CD4-positive, alpha-beta T cell (primary cell): Measurements from ENCODE around the gene CCL24. TPM values are rescaled to one million over a fixed set of nuclear protein-coding genes. Genes with fewer than 3 reads are reported as not detected.
A peak's percentile ranks its signal among the peaks of the same experiment; 100 is the strongest.
"Not testable (repeated sequence)": the region's sequence is repeated elsewhere in the genome, so short reads cannot be mapped to it uniquely, and the experiment has no call there.

Experiments
- ATAC-seq: fragments of 200-7000 bp; cut with Tn5 transposase; one replicate; pipeline ENCODE4 v1.10.0; 2022; ENCODE audit warnings: mild to moderate bottlenecking; ENCODE audit not compliant: poor library complexity
- CTCF ChIA-PET: fragments of 350-600 bp; sonication (Branson Sonifier 250); formaldehyde crosslinking; loops from one replicate; lab custom pipeline; 2021; ENCODE audit warnings: antibody characterized with exemption, inconsistent platforms; lab: Charles Lee
- POLR2A ChIA-PET: fragments of 350-600 bp; sonication (Branson Sonifier 250); formaldehyde crosslinking; loops from one replicate; lab custom pipeline; 2021; ENCODE audit warnings: antibody characterized with exemption, inconsistent platforms; lab: Charles Lee
- DNase-seq, 14 experiments: peaks; one replicate each; pipeline ENCODE4 v3.0.0-alpha.2; 2013 to 2020; ENCODE audit warnings: mixed read lengths in 2 of 14
- H3K27ac ChIP-seq, 2 donors: one replicate each; pipeline versions ENCODE4 v1.5.1 to v1.7.0; 2013; ENCODE audit warnings: low read length in 2 of 2, low read depth in 1 of 2, mild to moderate bottlenecking in 1 of 2
- H3K27me3 ChIP-seq, 2 experiments: 1 replicate in 1 of 2; 2 replicates in 1 of 2; pipeline versions ENCODE4 v1.6.1 to v1.7.0; 2013; ENCODE audit warnings: low read length in 2 of 2, control low read depth in 1 of 2, mild to moderate bottlenecking in 1 of 2, moderate library complexity in 1 of 2; ENCODE audit not compliant: insufficient read depth in 2 of 2, control insufficient read depth in 1 of 2
- H3K36me3 ChIP-seq: one replicate; pipeline ENCODE4 v1.6.1; 2013; ENCODE audit warnings: low read length, control low read depth; ENCODE audit not compliant: insufficient read depth
- H3K4me1 ChIP-seq: one replicate; pipeline ENCODE4 v1.6.1; 2013; ENCODE audit warnings: low read length, control low read depth; ENCODE audit not compliant: insufficient read depth
- H3K4me3 ChIP-seq: one replicate; pipeline ENCODE4 v1.5.1; 2013; ENCODE audit warnings: mild to moderate bottlenecking, low read length, moderate library complexity
- H3K9me3 ChIP-seq, 2 experiments: 1 replicate in 1 of 2; 2 replicates in 1 of 2; pipeline versions ENCODE4 v1.6.1 to v1.7.0; 2013; ENCODE audit warnings: low read length in 2 of 2, mild to moderate bottlenecking in 2 of 2, control low read depth in 1 of 2, moderate library complexity in 1 of 2; ENCODE audit not compliant: control insufficient read depth in 1 of 2, insufficient read depth in 1 of 2
- H3K27ac Mint-ChIP-seq: one replicate; pipeline ENCODE4 v1.8.0; 2020; ENCODE audit warnings: mixed read lengths
- H3K27me3 Mint-ChIP-seq: one replicate; pipeline ENCODE4 v1.8.0; 2021; ENCODE audit warnings: mixed read lengths
- H3K36me3 Mint-ChIP-seq: one replicate; pipeline ENCODE4 v1.8.0; 2021; ENCODE audit warnings: low read depth, mixed read lengths
- H3K4me1 Mint-ChIP-seq: one replicate; pipeline ENCODE4 v1.8.0; 2021; ENCODE audit warnings: low read depth, mixed read lengths
- H3K4me3 Mint-ChIP-seq: one replicate; pipeline ENCODE4 v1.8.0; 2020; ENCODE audit warnings: mild to moderate bottlenecking, mixed read lengths
- H3K9me3 Mint-ChIP-seq: one replicate; pipeline ENCODE4 v1.8.0; 2020; ENCODE audit warnings: mixed read lengths
- intact Hi-C, 2 experiments: fragments of 100-400 bp; cut with DNase I in 1 of 2; cut with micrococcal nuclease in 1 of 2; formaldehyde crosslinking; loops; one replicate each; pipeline versions ENCODE4 v1.15.1 to v1.9.0; 2023 to 2025; cut with DNase I, micrococcal nuclease
- total RNA-seq, 174 experiments: library from RNA in 2 of 174; stranded (reverse) in 2 of 174; gene quantifications; one replicate each; pipeline ENCODE4 v1.2.3 and lab custom pipeline; 2021 to 2026
- TF ChIP-seq, protein P1 (sequence below): fragments of 200-600 bp; IDR thresholded peaks from one replicate; pipeline ENCODE4 v1.8.0; 2022; ENCODE audit warnings: antibody characterized with exemption, mild to moderate bottlenecking

The CCL24 gene
- total RNA-seq, 2 experiments from 2014 or later, result not detected

DNA sequence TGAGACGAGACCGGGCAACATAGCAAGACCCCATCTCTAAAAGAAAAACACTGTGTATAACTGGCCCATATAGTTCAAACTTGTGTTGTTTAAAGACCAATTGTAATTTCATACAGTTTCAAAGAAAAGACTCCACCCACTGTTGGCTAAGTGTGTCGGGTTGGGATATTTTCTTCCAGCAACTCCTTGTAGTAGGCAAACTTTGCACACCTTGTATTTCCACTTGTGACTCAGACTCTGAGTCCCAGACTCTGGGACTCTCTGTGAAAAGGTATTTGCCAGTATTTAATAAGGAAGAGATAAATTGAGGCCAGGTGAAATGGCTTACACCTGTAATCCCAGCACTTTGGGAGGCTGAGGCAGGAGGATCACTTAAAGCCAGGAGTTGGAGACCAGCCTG lies 36.0 kb upstream of the CCL24 start:
- Mint-ChIP-seq H3K27me3 (no peaks in the 10 kb centered on the region), H3K4me1 (no peaks in the 10 kb centered on the region), H3K4me3 (no peak overlapping the region), H3K36me3 (no peaks in the 10 kb centered on the region), H3K9me3 (no peaks in the 10 kb centered on the region), H3K27ac (no peak overlapping the region)
- ATAC-seq (no peak), DNase-seq (no peak)
- TF ChIP-seq, protein P1, sequence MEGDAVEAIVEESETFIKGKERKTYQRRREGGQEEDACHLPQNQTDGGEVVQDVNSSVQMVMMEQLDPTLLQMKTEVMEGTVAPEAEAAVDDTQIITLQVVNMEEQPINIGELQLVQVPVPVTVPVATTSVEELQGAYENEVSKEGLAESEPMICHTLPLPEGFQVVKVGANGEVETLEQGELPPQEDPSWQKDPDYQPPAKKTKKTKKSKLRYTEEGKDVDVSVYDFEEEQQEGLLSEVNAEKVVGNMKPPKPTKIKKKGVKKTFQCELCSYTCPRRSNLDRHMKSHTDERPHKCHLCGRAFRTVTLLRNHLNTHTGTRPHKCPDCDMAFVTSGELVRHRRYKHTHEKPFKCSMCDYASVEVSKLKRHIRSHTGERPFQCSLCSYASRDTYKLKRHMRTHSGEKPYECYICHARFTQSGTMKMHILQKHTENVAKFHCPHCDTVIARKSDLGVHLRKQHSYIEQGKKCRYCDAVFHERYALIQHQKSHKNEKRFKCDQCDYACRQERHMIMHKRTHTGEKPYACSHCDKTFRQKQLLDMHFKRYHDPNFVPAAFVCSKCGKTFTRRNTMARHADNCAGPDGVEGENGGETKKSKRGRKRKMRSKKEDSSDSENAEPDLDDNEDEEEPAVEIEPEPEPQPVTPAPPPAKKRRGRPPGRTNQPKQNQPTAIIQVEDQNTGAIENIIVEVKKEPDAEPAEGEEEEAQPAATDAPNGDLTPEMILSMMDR, result no peak
- H3K9me3 ChIP-seq, result peaks cover 0 to 6% of the 10 kb centered on the region in 2 experiments
- ChIA-PET POLR2A (no interaction called here), CTCF (no interaction called here)
- no peaks in the 10 kb centered on the region for H3K27me3 ChIP-seq
- no peak overlapping the region for H3K4me3 ChIP-seq
- no peaks in the 10 kb centered on the region for H3K4me1 ChIP-seq
- intact Hi-C loops, result no loop called here
- no peaks in the 10 kb centered on the region for H3K36me3 ChIP-seq
- H3K27ac ChIP-seq, result no peak overlapping the region

DNA sequence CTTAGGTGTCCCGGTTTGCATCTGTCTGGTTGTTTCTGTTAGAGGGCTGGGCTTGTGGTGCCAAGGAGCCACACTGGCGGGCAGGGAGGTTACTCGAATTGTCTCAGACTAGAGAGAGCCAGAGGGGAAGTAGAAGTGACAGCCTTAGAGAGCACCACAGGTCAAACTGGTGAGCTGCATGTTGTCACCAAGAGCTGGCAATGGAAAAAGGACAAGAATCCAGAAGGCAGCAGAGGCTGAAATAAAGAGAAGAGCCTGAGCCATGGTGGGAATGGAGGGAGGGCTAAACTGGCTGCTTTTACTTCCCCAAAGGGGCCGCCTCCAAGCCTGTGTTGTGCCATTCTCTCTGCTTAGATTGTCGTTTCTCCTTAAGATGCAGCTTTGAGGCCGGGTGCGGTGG lies 34.1 kb upstream of the CCL24 start:
- Histone ChIP-seq H3K4me1 (peaks cover 4% of the 10 kb centered on the region), H3K27ac (no peak overlapping the region), H3K36me3 (no peaks in the 10 kb centered on the region), H3K27me3 (no peaks in the 10 kb centered on the region), H3K4me3 (no peak overlapping the region), H3K9me3 (peaks cover 0 to 6% of the 10 kb centered on the region in 2 experiments)
- intact Hi-C loops, result no loop called here
- Mint-ChIP-seq H3K36me3 (no peaks in the 10 kb centered on the region), H3K27me3 (no peaks in the 10 kb centered on the region), H3K4me3 (no peak overlapping the region), H3K9me3 (no peaks in the 10 kb centered on the region), H3K27ac (no peak overlapping the region), H3K4me1 (peaks cover 4% of the 10 kb centered on the region)
- no peak for ATAC-seq
- ChIA-PET CTCF (no interaction called here), POLR2A (no interaction called here)
- DNase-seq, result peak in 2 of 14 experiments; percentile 18 to 29
- TF ChIP-seq, protein P1, result no peak

DNA sequence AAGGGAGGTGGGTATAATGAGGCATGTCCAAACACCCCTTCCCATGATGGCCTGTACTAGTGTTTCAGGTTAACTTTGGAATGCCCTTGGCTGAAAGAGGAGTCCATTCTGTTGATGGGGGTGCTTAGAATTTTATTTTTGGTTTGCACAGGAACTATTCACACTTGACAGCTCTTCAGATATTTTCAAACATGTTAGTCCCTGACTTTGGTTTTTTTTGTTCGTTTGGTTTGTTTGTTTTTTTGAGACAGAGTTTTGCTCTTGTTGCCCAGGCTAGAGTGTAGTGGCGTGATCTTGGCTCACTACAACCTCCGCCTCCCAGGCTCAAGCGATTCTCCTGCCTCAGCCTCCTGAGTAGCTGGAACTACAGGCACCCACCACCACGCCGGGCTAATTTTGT lies 31.5 kb upstream of the CCL24 start:
- CTCF ChIA-PET, H3K4me3 Mint-ChIP-seq, DNase-seq, H3K27ac ChIP-seq, H3K9me3 ChIP-seq, POLR2A ChIA-PET, H3K4me3 ChIP-seq, H3K27me3 Mint-ChIP-seq, H3K4me1 Mint-ChIP-seq, intact Hi-C loops, H3K36me3 Mint-ChIP-seq, H3K4me1 ChIP-seq, H3K27ac Mint-ChIP-seq, H3K27me3 ChIP-seq, H3K36me3 ChIP-seq, ATAC-seq, H3K9me3 Mint-ChIP-seq: not testable (repeated sequence)

DNA sequence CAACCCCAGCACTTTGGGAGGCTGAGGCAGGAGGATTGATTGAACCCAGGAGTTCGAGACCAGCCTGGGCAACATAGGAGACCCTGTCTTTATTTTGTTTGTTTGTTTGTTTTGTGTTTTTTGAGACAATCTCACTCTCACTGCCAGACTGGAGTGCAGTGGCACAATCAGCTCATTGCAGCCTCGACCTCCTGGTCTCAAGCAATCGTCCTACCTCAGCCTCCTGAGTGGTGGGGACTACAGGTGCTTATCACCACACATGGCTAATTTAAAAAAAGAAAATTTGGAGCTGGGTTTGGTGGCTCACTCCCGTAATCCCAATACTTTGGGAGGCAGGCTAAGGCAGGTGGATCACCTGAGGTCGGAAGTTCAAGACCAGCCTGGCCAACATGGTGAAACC lies 30.6 kb upstream of the CCL24 start:
- Mint-ChIP-seq H3K4me1 (peaks cover 5% of the 10 kb centered on the region), H3K27me3 (no peaks in the 10 kb centered on the region), H3K4me3 (no peak overlapping the region), H3K36me3 (no peaks in the 10 kb centered on the region), H3K27ac (no peak overlapping the region), H3K9me3 (no peaks in the 10 kb centered on the region)
- peaks cover 7% of the 10 kb centered on the region for H3K4me1 ChIP-seq
- no peak overlapping the region for H3K27ac ChIP-seq
- H3K4me3 ChIP-seq, result no peak overlapping the region
- ChIA-PET POLR2A (no interaction called here), CTCF (no interaction called here)
- no peaks in the 10 kb centered on the region for H3K27me3 ChIP-seq
- intact Hi-C loops, result no loop called here
- DNase-seq, result no peak
- no peak for ATAC-seq
- H3K36me3 ChIP-seq, result no peaks in the 10 kb centered on the region
- H3K9me3 ChIP-seq, result no peaks in the 10 kb centered on the region
- TF ChIP-seq, protein P1, result no peak
